A549 treated with AZD2906 at 1 μM for 4 hours (cell line): ENCODE measurements around the gene FNIP1. TPM values are rescaled to one million over a fixed set of nuclear protein-coding genes. Genes with fewer than 3 reads are reported as not detected.

Experiments
- total RNA-seq: library from RNA; stranded (reverse); fragments of 200-300 nt; extraction: Qiagen RNA extraction; gene quantifications from 5 replicates; pipeline ENCODE4 v1.2.3, GENCODE V29; 2022

FNIP1 gene
- total RNA-seq: 10.8 to 14.3 TPM (median 11.9 TPM) in 5 replicates

DNA sequence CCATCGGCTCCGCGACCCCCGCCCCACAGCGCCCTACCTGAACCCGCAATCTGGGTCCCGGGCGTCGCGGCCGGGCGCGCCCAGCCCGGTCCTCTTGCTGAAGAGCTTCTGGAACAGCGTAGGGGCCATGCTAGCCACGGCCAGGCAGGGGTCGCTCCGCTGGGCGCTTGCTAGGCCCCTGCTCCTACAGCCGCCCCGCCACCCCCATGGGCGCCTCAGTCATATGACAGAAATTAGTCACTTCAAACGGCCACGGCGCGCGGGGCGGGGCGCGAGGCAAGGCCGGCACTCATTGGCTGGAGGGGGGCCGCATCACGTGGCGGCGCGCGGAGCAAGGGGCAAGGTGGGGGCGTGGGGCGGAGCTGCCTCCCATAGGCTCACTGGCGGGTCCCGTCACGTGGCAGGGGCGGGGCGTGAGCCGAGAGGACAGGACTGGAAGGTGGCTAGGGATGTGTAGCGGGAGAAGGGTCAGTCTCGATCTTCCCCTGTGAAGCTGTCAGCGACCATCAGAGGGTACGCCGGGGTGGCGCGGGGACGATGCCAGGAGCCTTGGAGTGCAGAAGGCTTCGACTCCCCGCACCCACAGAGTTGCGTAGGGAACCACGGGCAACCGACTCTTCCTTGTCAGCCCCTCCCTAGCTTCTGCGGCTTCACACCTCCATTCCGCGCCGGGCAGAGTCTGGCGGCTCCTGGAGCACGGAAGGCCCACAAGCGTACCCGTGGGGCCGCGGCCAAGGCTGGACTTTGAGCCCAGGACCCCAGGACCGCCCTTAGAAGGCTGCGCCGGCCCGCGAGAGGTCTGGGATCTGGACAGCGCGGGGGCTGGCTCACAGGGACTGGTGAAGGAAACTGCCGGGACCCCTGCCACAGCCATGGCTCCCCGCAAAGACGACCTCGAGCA is at the start of gene FNIP1:
FNIP1 (minus strand) TSS at position 225 of the 901 bp plus-strand sequence; CDS start at position 129, 96 bp downstream.

DNA sequence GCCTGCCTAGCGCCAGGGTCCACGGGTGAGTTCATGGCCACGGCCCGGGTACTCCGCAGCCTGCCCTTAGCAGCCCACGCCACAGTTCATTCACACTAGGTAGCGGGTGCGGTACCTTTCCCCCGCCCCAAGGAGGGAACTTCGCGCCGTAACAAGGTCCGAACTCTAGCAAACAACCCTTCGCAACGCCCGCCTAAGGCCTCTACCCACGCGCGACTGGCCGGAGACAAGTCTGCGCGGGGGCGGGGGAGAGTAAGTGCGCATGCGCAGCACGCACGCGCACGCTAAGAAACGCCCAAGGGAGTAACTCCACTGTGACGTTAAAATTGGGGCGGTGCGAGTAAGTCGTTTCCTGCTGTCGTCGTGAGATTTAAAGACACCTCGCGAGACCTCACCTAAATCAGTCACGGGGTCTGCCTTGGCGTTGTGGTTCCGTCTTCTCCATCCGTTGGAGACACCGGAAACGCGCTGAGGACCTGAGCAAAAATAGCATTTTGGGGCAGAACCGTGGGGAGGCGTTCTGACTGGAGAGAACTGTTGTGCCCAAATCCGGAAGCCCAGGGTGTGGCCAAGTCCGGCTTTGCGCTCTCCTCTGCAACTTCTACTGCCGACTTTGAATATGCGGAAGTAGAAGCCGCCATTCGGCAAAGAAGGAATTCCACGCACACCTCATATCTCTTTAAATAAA is 161.7 kb downstream of the FNIP1 start, which contains the start of gene RAPGEF6:
RAPGEF6 (minus strand) TSS at position 234 of the 688 bp plus-strand sequence; CDS start at position 35, 199 bp downstream.

Other genes with a start within 250 kb of the FNIP1 start
- gene RAPGEF6, start 161.8 kb downstream of the FNIP1 start, total RNA-seq: 9.9 to 13.2 TPM (median 11.2 TPM) in 5 replicates
- gene MEIKIN, start 148.6 kb upstream of the FNIP1 start, total RNA-seq: not detected in 5 replicates
- gene ACSL6, start 214.6 kb upstream of the FNIP1 start, total RNA-seq: 0.06 to 0.28 TPM (median 0.08 TPM) in 5 replicates